SU-DHL-6 (cell line): ENCODE results near the gene BAIAP3.
"Not testable (repeated sequence)": the region's sequence is repeated elsewhere in the genome, so short reads cannot be mapped to it uniquely, and the experiment has no call there.

Source experiments
- H2AFZ ChIP-seq: fragments of 200-600 bp; sonication (generic); 2 replicates; pipeline ENCODE4 v1.6.1; 2014; ENCODE audit warnings: low read depth, mild to moderate bottlenecking, moderate library complexity, mixed read lengths, antibody characterized with exemption, low read length; ENCODE audit not compliant: severe bottlenecking
- H3F3A ChIP-seq: fragments of 200-600 bp; shearing (Covaris generic); 2 replicates; pipeline ENCODE4 v1.6.0; 2016; ENCODE audit warnings: antibody characterized with exemption, mild to moderate bottlenecking; ENCODE audit not compliant: insufficient read depth
- H3K27ac ChIP-seq: fragments of 200-600 bp; sonication (generic); 2 replicates; pipeline ENCODE4 v1.5.1; 2016; ENCODE audit warnings: low read depth, mild to moderate bottlenecking, low read length, moderate library complexity, mixed read lengths
- H3K27me3 ChIP-seq: fragments of 200-600 bp; sonication (generic), shearing (Covaris generic); 2 replicates; pipeline ENCODE4 v1.6.0; 2014; ENCODE audit warnings: mild to moderate bottlenecking, low read length
- H3K36me3 ChIP-seq: fragments of 200-600 bp; sonication (generic); 2 replicates; pipeline ENCODE4 v1.6.1; 2014; ENCODE audit warnings: mild to moderate bottlenecking, low read length, mixed read lengths
- H3K4me2 ChIP-seq: fragments of 300-600, 200-600 bp; shearing (Covaris generic), sonication (generic); 2 replicates; pipeline ENCODE4 v1.6.0; 2014; ENCODE audit warnings: low read length, low read depth, mild to moderate bottlenecking; ENCODE audit not compliant: poor library complexity, severe bottlenecking
- H3K4me3 ChIP-seq: fragments of 200-600 bp; sonication (generic); 2 replicates; pipeline ENCODE4 v1.5.1; 2014; ENCODE audit warnings: antibody characterized with exemption, low read length, mild to moderate bottlenecking, mixed read lengths; ENCODE audit not compliant: insufficient read depth, poor library complexity, severe bottlenecking
- H3K79me2 ChIP-seq: fragments of 200-600 bp; sonication (generic); 2 replicates; pipeline ENCODE4 v1.6.1; 2014; ENCODE audit warnings: mild to moderate bottlenecking, low read length, moderate library complexity; ENCODE audit not compliant: insufficient read depth
- H3K9ac ChIP-seq: fragments of 200-600 bp; sonication (generic); 2 replicates; pipeline ENCODE4 v1.7.0; 2014; ENCODE audit warnings: mild to moderate bottlenecking, low read length
- H3K9me2 ChIP-seq: fragments of 200-600 bp; sonication (generic); replicated peaks from 2 replicates; pipeline ENCODE4 v1.6.1; 2014; ENCODE audit warnings: low read length; ENCODE audit not compliant: insufficient read depth
- H3K9me3 ChIP-seq: fragments of 200-600 bp; sonication (generic); 2 replicates; pipeline ENCODE4 v1.6.1; 2014; ENCODE audit warnings: low read length, mixed read lengths; ENCODE audit not compliant: insufficient read depth
- H4K20me1 ChIP-seq: fragments of 200-600 bp; sonication (generic); 2 replicates; pipeline ENCODE4 v1.6.1; 2014; ENCODE audit warnings: low read depth, mild to moderate bottlenecking, antibody characterized with exemption, low read length, moderate library complexity, mixed read lengths
- EZH2phosphoT487 ChIP-seq: fragments of 200-600 bp; sonication (generic), shearing (Covaris generic); conservative IDR thresholded peaks from 2 replicates; pipeline ENCODE4 v1.6.1; 2018; ENCODE audit warnings: mild to moderate bottlenecking, antibody characterized with exemption, low read length, moderate library complexity, mixed read lengths
- TF ChIP-seq, protein P1 (sequence below): fragments of 200-600 bp; sonication (generic); IDR thresholded peaks from one replicate; pipeline ENCODE4 v1.5.1; 2017; ENCODE audit warnings: antibody characterized with exemption, mild to moderate bottlenecking, low read length, moderate library complexity; ENCODE audit not compliant: insufficient read depth, poor library complexity, severe bottlenecking

Gene BAIAP3

GRCh38 chr16:1293921-1294656 is 39.4 kb upstream of the BAIAP3 start:
- H3K9ac ChIP-seq, result no peak overlapping the region
- H3K4me3 ChIP-seq, result no peak overlapping the region
- H3K36me3 ChIP-seq, result no peaks in the 10 kb centered on the region
- no peaks in the 10 kb centered on the region for H3K9me2 ChIP-seq
- no peak overlapping the region for H2AFZ ChIP-seq
- TF ChIP-seq, protein P1, sequence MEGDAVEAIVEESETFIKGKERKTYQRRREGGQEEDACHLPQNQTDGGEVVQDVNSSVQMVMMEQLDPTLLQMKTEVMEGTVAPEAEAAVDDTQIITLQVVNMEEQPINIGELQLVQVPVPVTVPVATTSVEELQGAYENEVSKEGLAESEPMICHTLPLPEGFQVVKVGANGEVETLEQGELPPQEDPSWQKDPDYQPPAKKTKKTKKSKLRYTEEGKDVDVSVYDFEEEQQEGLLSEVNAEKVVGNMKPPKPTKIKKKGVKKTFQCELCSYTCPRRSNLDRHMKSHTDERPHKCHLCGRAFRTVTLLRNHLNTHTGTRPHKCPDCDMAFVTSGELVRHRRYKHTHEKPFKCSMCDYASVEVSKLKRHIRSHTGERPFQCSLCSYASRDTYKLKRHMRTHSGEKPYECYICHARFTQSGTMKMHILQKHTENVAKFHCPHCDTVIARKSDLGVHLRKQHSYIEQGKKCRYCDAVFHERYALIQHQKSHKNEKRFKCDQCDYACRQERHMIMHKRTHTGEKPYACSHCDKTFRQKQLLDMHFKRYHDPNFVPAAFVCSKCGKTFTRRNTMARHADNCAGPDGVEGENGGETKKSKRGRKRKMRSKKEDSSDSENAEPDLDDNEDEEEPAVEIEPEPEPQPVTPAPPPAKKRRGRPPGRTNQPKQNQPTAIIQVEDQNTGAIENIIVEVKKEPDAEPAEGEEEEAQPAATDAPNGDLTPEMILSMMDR, result no peak
- no peak for TF ChIP-seq EZH2phosphoT487
- H3K9me3 ChIP-seq, result no peaks in the 10 kb centered on the region
- H3K27ac ChIP-seq, result no peak overlapping the region
- H4K20me1 ChIP-seq, result no peaks in the 10 kb centered on the region
- H3K79me2 ChIP-seq, result no peaks in the 10 kb centered on the region
- no peaks in the 10 kb centered on the region for H3K27me3 ChIP-seq
- H3F3A ChIP-seq, result no peaks in the 10 kb centered on the region
- H3K4me2 ChIP-seq, result no peak overlapping the region

- Histone ChIP-seq H3K9ac (no peak overlapping the region), H3K79me2 (no peaks in the 10 kb centered on the region), H3K27me3 (no peaks in the 10 kb centered on the region), H3K9me2 (no peaks in the 10 kb centered on the region), H3K27ac (no peak overlapping the region), H2AFZ (no peak overlapping the region), H3K9me3 (no peaks in the 10 kb centered on the region), H4K20me1 (no peaks in the 10 kb centered on the region), H3K4me3 (no peak overlapping the region), H3F3A (no peaks in the 10 kb centered on the region), H3K36me3 (no peaks in the 10 kb centered on the region), H3K4me2 (no peak overlapping the region)
- TF ChIP-seq, protein P1, result no peak
- TF ChIP-seq EZH2phosphoT487, result no peak
These were observed 38.0 kb upstream of the BAIAP3 start for GRCh38 chr16:1295465-1295864.

DNA sequence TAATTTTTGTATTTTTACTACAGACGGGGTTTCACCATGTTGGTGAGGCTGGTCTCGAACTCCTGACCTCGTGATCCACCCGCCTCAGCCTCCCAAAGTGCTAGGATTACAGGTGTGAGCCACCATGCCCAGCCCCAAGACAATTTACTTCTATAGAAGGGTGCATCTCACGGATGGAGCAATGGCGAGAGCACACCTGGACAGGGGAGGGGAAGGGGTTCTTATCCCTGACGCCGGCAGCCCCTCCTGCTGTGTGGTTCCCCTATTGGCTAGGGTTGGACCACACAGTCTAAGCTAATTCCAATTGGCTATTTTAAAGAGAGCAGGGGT is 36.8 kb upstream of the BAIAP3 start:
- H3K9me2 ChIP-seq, H3K79me2 ChIP-seq, H3K36me3 ChIP-seq, H3K27ac ChIP-seq, H3K9ac ChIP-seq, H3F3A ChIP-seq, H3K27me3 ChIP-seq, H3K4me3 ChIP-seq, H4K20me1 ChIP-seq, H3K9me3 ChIP-seq, H3K4me2 ChIP-seq, H2AFZ ChIP-seq: not testable (repeated sequence)

GRCh38 chr16:1297018-1297696 is 36.3 kb upstream of the BAIAP3 start:
- Histone ChIP-seq H3K79me2 (no peaks in the 10 kb centered on the region), H3K36me3 (no peaks in the 10 kb centered on the region), H3K4me3 (no peak overlapping the region), H3K27ac (no peak overlapping the region), H2AFZ (no peak overlapping the region), H3F3A (no peaks in the 10 kb centered on the region), H3K9ac (no peak overlapping the region), H3K9me2 (no peaks in the 10 kb centered on the region), H3K27me3 (no peaks in the 10 kb centered on the region), H4K20me1 (no peaks in the 10 kb centered on the region), H3K9me3 (no peaks in the 10 kb centered on the region), H3K4me2 (no peak overlapping the region)
- TF ChIP-seq, protein P1, result no peak
- TF ChIP-seq EZH2phosphoT487, result no peak
